ENCODE measurements around the gene GCNT2. TPM values are rescaled to one million over a fixed set of nuclear protein-coding genes. Genes with fewer than 3 reads are reported as not detected.
"Not testable (repeated sequence)": the region's sequence is repeated elsewhere in the genome, so short reads cannot be mapped to it uniquely, and the experiment has no call there.

Gene GCNT2
- total RNA-seq, 1 donor from 2014 or later, result 6.5 TPM

DNA sequence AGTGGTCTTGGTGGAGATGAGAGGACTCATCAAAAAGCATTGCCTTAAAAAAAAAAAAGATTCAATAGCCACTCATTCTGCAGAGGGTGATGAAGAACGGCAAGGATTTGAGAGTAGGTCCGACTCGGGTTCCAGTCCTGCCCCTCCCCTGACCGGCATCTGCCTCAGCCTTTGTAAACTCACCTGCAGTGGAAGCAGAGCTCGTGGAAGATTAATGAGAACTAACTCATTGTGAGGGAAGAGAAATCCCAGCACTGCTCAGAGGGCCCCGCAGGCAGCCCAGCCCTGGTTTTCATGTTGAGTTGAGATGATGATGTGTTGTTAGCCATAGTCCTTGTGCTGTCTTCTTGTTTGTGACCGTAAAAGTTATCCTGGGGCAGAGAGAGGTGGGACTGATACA is 59.4 kb downstream of the GCNT2 start:
- DNase-seq (ENCODE audit: low read depth), result no peak
- no peaks in the 10 kb centered on the region for H3K27me3 ChIP-seq (ENCODE audit: control insufficient read depth, insufficient read depth, low read length)
- TF ChIP-seq, protein P1, sequence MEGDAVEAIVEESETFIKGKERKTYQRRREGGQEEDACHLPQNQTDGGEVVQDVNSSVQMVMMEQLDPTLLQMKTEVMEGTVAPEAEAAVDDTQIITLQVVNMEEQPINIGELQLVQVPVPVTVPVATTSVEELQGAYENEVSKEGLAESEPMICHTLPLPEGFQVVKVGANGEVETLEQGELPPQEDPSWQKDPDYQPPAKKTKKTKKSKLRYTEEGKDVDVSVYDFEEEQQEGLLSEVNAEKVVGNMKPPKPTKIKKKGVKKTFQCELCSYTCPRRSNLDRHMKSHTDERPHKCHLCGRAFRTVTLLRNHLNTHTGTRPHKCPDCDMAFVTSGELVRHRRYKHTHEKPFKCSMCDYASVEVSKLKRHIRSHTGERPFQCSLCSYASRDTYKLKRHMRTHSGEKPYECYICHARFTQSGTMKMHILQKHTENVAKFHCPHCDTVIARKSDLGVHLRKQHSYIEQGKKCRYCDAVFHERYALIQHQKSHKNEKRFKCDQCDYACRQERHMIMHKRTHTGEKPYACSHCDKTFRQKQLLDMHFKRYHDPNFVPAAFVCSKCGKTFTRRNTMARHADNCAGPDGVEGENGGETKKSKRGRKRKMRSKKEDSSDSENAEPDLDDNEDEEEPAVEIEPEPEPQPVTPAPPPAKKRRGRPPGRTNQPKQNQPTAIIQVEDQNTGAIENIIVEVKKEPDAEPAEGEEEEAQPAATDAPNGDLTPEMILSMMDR (IDR thresholded peaks at IDR 0.05; ENCODE audit: insufficient read depth, low read length, poor library complexity, severe bottlenecking), result no peak
- H3K36me3 ChIP-seq (ENCODE audit: control insufficient read depth, insufficient read depth, low read length), result no peaks in the 10 kb centered on the region
- H3K4me3 ChIP-seq (ENCODE audit: low read depth, low read length), result no peak overlapping the region

DNA sequence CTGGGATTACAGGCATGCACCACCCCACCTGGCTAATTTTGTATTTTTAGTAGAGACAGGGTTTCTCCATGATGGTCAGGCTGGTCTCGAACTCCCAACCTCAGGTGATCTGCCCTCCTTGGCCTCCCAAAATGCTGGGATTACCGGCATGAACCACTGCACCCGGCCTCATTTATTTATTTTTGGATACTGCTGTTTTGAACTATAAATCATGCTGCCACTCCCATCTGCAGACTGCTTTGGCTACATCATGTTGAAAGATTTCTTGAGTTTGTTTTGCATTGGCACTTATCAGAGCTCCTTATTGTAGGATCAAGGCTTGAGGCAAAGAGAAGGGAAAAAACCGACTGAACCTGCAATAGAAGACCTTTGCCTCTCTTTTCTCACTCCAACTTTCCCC is 60.3 kb downstream of the GCNT2 start:
- H3K4me3 ChIP-seq (ENCODE audit: low read depth, low read length); H3K36me3 ChIP-seq (ENCODE audit: control insufficient read depth, insufficient read depth, low read length); H3K27me3 ChIP-seq (ENCODE audit: control insufficient read depth, insufficient read depth, low read length); DNase-seq (ENCODE audit: low read depth): not testable (repeated sequence)

DNA sequence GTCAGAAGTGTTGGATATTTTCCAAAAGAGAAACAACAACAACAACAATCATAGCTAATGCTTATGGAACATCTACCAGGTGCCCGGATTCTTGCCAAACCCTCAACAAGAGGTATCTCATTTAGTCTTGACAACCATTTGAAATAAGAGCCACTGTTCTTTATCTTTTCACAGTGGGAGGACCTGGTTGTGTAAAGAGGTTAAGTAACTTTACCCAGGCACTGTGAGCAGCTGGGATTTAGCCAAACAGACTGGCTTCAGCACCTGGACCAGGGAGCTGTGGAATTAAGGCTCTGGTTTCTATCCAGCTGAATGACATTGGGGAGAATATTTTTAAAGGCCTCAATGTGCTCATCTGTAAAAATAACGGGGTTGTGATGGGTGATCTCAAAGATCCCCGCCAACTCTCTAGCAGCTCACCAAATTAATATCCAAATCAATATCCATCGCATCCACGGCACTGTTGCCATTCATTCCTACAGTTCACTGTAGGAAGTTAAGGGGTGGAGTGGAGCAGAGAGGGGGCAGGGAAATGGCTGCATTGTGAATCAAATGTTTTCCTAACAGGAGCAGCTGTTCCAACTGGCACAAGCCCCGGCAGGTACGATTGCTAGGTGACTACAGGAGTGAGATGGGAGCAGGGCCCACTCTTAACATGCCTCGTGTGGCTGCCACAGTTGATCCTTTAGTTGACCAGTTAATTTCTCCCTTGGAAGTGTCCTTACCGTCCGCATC is 61.8 kb downstream of the GCNT2 start:
- DNase-seq (ENCODE audit: low read depth), result no peak
- Histone ChIP-seq H3K36me3 (ENCODE audit: control insufficient read depth, insufficient read depth, low read length) (no peaks in the 10 kb centered on the region), H3K27me3 (ENCODE audit: control insufficient read depth, insufficient read depth, low read length) (no peaks in the 10 kb centered on the region), H3K4me3 (ENCODE audit: low read depth, low read length) (no peak overlapping the region)
- TF ChIP-seq, protein P1 (IDR thresholded peaks at IDR 0.05; ENCODE audit: insufficient read depth, low read length, poor library complexity, severe bottlenecking), result no peak

DNA sequence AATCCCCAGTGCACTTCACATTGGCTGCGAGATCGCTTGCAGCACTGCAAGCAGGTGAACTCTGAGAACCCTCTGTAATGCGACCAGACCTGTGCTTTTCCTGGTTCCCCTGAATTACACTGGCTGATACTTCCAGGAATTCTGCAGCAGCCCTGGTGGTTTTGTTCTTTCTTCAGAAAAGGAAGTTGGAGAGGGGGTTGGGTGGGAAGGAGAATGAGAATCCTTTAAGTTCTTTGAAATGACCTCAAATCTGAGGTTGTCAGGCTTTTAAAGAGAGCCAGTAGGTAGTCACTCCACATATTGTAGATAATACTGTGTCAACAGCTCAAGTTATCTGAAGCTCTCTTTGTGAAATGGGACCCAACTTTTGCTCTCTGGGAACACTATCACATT is 62.4 kb downstream of the GCNT2 start:
- DNase-seq (ENCODE audit: low read depth), result no peak
- Histone ChIP-seq H3K36me3 (ENCODE audit: control insufficient read depth, insufficient read depth, low read length) (no peaks in the 10 kb centered on the region), H3K27me3 (ENCODE audit: control insufficient read depth, insufficient read depth, low read length) (no peaks in the 10 kb centered on the region), H3K4me3 (ENCODE audit: low read depth, low read length) (no peak overlapping the region)
- TF ChIP-seq, protein P1 (IDR thresholded peaks at IDR 0.05; ENCODE audit: insufficient read depth, low read length, poor library complexity, severe bottlenecking), result no peak

DNA sequence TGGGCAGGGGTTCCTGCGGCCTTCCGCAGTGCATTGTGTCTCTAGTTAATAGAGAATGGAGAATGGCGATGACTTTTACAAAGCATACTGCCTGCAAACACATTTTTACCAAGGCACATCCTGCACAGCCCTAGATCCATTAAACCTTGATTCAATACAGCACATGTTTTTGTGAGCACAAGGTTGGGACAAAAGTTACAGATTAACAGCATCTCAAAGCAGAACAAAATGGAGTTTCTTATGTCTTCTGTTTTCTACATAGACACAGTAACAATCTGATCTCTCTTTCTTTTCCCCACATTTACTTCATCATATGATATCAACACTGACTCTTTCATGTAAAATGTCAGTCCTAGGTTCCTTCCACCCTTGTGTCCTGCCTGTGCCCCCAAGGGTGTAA is 63.5 kb downstream of the GCNT2 start:
- H3K4me3 ChIP-seq (ENCODE audit: low read depth, low read length), result no peak overlapping the region
- H3K36me3 ChIP-seq (ENCODE audit: control insufficient read depth, insufficient read depth, low read length), result no peaks in the 10 kb centered on the region
- no peaks in the 10 kb centered on the region for H3K27me3 ChIP-seq (ENCODE audit: control insufficient read depth, insufficient read depth, low read length)
- DNase-seq (ENCODE audit: low read depth), result no peak
- TF ChIP-seq, protein P1 (IDR thresholded peaks at IDR 0.05; ENCODE audit: insufficient read depth, low read length, poor library complexity, severe bottlenecking), result no peak

DNA sequence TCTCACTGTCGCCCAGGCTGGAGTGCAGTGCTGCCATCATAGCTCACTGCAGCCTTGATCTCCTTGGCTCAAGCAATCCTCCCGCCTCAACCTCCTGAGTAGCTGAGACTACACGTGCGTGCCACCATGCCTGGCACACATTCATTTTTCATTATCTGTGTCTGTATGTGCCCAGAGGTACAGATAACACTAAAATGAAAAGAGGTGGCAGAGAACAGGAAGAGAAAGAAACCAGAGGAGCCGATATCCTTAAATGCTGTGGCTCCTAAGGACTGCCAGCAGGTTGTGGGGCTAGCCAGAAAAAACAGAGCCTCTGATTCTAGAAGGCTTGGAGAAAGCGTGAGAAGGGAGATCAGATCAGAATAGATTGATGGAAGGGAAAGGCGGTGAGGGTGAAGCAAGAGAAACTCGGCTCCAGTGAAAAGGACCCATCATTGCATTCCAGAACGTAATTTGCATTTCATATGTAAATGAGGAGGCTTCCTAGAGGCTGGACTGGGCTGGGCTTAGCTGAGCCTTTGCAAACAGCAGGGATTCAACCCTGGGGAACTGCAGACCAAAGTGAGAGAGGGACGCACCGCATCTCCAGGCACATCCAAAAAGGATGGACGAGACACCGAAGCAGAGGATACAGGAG is 64.2 kb downstream of the GCNT2 start:
- Histone ChIP-seq H3K4me3 (ENCODE audit: low read depth, low read length) (no peak overlapping the region), H3K27me3 (ENCODE audit: control insufficient read depth, insufficient read depth, low read length) (no peaks in the 10 kb centered on the region), H3K36me3 (ENCODE audit: control insufficient read depth, insufficient read depth, low read length) (no peaks in the 10 kb centered on the region)
- TF ChIP-seq, protein P1 (IDR thresholded peaks at IDR 0.05; ENCODE audit: insufficient read depth, low read length, poor library complexity, severe bottlenecking), result no peak
- no peak for DNase-seq (ENCODE audit: low read depth)

All from kidney epithelial cell (primary cell).